ENCODE results near the gene CEP162.
"Not testable (repeated sequence)": the region's sequence is repeated elsewhere in the genome, so short reads cannot be mapped to it uniquely, and the experiment has no call there.

DNA sequence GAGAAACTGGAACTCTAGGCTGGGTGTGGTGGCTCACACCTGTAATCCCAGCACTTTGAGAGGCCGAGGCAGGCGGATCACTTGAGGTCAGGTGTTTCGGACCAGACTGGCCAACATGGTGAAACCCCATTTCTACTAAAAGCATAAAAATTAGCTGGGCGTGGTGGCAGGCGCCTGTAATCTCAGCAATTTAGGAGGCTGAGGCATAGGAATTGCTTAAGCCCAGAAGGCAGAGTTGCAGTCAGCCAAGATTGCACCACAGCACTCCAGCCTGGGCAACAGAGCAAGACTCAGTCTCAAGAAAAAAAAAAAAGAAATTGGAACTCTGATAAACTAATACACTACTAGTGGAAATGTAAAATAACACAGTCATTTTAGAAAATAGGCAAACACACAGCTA lies 3.8 kb downstream of the CEP162 start:
- TF ChIP-seq, protein P1, sequence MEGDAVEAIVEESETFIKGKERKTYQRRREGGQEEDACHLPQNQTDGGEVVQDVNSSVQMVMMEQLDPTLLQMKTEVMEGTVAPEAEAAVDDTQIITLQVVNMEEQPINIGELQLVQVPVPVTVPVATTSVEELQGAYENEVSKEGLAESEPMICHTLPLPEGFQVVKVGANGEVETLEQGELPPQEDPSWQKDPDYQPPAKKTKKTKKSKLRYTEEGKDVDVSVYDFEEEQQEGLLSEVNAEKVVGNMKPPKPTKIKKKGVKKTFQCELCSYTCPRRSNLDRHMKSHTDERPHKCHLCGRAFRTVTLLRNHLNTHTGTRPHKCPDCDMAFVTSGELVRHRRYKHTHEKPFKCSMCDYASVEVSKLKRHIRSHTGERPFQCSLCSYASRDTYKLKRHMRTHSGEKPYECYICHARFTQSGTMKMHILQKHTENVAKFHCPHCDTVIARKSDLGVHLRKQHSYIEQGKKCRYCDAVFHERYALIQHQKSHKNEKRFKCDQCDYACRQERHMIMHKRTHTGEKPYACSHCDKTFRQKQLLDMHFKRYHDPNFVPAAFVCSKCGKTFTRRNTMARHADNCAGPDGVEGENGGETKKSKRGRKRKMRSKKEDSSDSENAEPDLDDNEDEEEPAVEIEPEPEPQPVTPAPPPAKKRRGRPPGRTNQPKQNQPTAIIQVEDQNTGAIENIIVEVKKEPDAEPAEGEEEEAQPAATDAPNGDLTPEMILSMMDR (IDR thresholded peaks at IDR 0.05): not testable (repeated sequence)
- not testable (repeated sequence) for TF ChIP-seq POLR2A, POLR2AphosphoS5 (IDR thresholded peaks at IDR 0.05)

Measured in breast epithelium (tissue), 3 donors.